ENCODE measurements around the gene PAQR4. TPM values are rescaled to one million over a fixed set of nuclear protein-coding genes. Genes with fewer than 3 reads are reported as not detected.
A peak's percentile ranks its signal among the peaks of the same experiment; 100 is the strongest.

PAQR4 gene
- total RNA-seq, 1 experiment from 2014 or later = 29.0 TPM

DNA sequence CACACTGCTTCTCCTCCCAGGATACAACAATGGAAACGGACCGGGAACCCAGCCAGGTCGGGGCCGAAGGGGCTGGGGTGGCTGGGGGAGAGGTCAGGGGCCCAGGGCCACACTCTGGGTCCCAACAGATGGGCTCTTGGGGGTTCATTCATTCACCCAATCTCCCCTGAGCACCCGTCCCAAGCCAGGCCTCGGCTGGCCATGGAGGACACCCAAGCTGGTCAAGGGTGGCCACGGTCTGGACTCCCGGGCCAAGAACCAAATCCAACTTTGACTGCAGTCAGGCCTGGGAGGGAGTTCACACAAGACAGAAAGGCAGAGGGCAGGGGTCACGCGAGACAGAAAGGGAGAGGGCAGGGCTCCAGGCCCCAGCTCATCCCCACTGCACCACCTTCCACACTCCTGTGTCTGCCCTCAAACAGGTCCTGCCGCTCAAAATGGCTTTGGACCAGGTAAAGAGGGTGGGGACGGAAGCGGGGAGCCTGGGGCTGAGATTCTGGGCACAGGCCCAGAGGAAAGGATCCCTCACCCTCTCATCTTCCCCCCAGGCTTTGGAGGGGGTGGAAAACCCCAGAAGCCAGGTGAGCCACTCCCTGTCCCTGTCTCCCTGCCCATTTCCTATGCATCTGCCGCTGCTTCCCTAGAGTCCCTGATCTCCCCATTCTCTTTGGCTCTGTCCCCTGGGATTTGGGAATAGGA lies 23.4 kb downstream of the PAQR4 start:
- no peak for DNase-seq (ENCODE audit: low spot score)
- in situ Hi-C loops (cut with HindIII; ENCODE audit: low sequenced_read_pairs) = no loop called here

DNA sequence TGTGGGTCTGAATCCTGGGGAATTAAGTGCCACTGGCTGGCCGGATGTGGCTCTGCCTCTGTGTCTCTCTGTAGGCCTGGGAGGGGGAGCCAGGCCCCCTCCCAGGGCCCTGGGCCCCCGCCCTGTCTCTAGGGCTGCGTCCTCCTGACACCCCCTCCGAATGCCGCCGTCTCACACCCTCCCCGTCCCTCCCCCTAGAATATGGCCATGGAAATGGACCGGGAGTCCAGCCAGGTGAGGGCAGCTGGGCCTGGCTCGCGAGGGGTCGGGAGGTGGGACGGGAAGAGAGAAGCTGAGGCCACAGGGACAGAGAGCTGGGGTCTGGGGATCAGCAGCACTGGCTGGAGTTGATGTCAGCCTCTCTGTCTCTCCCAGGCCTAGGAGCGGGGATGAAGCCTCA lies 27.1 kb downstream of the PAQR4 start:
- in situ Hi-C loops (cut with HindIII; ENCODE audit: low sequenced_read_pairs) = no loop called here
- no peak for DNase-seq (ENCODE audit: low spot score)

DNA sequence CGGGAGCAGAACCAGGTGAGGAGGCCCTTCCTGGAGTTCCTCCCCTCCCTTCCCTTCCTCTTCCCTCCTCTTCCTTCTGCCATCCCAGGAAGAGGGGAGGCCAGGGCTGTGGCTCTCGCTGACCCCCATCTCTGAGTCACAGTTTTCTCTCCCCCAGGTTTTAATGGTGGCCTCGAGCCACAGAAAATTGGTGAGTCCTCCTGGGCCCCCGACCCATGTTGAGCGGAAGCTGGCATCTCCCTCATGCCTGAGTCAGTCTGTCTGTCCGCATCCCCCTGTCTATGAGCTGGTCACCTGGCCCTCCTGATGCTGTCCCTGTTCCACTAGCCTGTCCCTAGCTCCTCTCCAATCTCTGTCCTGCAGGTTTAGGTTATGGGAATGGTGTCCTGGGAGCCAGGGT lies 30.8 kb downstream of the PAQR4 start:
- in situ Hi-C loops (cut with HindIII; ENCODE audit: low sequenced_read_pairs) = no loop called here
- no peak for DNase-seq (ENCODE audit: low spot score)

DNA sequence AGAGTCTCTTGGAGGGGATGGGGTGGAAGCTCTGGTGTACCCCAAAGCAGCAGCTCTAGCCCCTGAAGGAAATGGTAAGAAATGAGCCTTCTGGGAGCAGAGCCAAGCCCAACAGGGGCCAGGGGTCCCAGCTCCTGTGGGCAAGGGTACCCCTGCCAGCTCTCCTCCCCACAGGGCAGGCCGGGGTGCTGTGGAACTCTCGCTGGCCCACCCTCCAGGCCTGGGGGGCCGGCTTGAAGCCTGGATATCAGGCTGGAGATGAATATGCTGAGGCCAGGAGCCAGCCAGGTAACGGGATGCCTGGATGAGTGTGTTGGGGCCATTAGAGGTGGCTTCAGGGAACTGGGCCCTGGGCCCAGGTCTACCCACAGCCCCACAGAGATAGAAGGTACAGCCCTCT lies 31.4 kb downstream of the PAQR4 start:
- in situ Hi-C loops (cut with HindIII; ENCODE audit: low sequenced_read_pairs) = no loop called here
- DNase-seq (ENCODE audit: low spot score) = no peak

DNA sequence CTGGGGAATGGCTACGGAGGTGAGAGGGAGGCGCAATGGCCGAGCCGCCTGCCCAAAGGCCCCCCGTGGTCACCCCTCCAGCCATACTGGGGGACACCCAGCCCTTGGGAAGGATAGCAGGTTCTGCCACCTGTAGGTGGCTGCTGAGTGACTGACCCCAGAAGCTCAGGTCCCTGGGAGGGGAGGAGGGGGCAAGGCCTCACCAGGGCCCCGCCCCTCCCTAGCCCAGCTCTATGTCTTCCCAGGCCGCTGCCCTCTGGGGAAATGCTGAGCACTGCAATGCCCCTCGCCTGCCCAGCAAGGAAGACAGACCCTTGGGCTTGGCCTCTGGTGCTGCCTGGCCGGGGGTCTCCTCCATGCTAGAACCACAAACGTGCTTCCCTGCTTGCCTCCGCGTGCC lies 32.2 kb downstream of the PAQR4 start:
- in situ Hi-C loops (cut with HindIII; ENCODE audit: low sequenced_read_pairs) = no loop called here
- no peak for DNase-seq (ENCODE audit: low spot score)

DNA sequence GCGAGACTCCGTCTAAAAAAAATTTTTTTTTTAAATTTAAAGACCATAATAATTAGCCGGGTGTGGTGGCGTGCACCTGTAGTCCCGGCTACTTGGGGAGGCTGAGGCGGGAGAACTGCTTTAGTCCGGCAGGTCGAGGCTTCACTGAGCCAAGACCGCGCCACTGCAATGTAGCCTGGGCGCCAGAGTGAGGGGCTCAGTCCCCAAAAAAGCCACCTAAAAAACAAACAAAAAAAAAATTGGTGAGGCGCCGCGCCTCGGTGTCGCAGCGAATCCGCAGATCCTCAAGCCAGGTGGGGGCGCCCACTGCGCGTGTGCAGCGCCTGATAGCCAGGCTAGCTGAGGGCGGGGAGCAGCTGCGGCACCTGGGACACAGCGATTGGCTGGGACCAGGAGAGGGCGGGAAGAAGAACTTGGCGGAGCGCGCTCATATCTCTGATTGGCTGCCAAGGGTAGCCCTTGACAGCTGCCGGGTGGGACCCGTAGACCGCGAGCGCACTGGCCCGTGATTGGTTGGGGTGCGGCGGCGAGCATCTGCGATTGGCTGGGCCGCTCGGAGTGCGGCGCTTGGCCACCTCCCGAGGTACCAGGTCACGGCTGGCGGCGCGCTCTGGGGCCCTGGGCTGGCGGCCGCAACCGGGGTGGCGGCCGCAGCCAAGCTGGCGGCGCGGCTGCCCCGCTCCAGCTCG lies 34.6 kb downstream of the PAQR4 start:
- DNase-seq (ENCODE audit: low spot score) = peak; percentile 100
- in situ Hi-C loops (cut with HindIII; ENCODE audit: low sequenced_read_pairs) = no loop called here

DNA sequence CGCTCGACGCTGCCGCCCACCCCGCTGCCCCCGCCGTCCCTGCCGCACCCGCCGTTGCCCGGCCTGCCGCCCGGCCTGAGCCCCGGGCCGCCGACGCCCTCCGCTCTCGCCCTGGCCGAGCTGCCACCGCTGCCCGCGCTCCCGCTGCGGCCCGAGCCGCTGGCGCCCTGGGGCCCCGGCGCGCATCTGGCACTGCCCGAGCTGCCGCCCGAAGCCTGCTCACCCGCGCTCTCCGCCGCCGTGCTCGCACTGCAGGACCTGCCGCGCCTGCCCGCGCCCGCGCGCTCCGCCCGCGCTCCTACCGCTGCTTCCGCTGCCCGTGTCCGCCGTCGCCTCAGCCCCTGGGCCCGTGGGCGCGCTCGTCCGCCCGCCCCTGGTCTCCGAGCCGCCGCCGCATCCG lies 35.2 kb downstream of the PAQR4 start:
- no peak for DNase-seq (ENCODE audit: low spot score)
- in situ Hi-C loops (cut with HindIII; ENCODE audit: low sequenced_read_pairs) = no loop called here

DNA sequence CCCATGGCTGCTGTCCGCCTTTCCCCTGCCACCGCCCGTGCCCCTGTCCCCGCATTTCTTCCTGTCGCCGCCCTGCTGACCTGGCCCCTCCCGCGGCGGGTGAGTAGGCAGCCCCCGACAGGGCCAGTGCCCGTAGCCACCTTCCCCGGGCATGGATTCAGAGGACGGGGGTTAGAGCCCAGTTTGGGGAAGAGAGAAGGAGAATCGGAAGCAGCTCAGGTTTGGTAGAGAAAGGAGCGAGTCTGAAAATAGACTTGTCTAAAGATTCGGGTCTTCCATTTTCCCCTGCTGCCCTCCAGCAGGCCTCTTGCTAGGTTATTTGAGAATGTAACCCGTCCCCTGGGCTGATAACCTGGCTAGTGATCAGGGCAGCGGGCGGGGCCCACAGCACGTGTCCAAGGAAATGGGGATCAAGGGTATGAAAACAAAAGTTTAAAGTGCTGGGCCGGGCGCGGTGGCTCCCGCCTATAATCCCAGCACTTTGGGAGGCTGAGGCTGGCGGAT lies 35.7 kb downstream of the PAQR4 start:
- peak; percentile 40 for DNase-seq (ENCODE audit: low spot score)
- in situ Hi-C loops (cut with HindIII; ENCODE audit: low sequenced_read_pairs) = no loop called here

DNA sequence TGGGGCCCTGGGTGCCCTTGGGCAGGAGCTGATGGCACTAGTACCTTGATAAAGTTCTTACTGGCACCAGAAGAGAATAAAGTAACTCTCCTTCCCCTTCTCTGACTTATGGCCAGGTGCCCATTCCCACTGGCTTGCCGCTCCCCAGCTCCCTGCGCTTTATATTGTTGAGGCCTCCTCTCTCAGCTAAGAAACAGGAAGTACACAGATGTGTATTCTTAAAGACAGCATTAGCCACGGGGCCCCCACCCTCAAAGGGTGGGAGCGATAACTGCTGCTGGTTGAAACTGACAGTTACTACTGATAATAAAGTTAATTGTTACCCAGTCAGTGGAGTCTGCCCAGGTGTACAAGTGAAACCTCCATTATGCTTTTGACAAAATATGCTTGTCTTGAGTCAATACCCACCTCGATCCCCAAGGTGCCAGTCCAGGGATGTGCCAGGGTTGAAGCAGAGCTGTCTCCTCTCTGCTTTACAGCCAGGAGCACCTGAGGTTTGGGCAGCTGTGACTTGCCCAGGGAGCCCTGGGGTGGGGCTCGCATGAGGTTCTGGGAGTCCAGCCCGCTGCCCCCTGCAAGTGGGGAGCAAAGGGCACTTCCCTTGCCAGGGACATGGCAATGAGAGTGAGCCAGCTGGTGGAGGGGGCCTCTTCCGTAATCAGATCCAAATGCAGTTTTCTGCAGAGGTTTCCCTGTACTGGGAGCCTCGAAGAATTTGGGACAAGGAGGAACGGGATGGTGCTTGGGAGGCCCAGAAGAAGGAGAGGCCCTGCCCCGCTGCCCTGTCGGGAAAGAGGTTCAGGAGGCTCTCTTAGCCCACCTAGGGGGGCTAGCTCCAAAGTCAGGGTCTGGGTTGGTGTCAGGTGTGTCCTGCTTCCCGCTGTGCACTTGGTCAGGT lies 38.2 kb downstream of the PAQR4 start:
- DNase-seq (ENCODE audit: low spot score) = no peak
- in situ Hi-C loops (cut with HindIII; ENCODE audit: low sequenced_read_pairs) = no loop called here

DNA sequence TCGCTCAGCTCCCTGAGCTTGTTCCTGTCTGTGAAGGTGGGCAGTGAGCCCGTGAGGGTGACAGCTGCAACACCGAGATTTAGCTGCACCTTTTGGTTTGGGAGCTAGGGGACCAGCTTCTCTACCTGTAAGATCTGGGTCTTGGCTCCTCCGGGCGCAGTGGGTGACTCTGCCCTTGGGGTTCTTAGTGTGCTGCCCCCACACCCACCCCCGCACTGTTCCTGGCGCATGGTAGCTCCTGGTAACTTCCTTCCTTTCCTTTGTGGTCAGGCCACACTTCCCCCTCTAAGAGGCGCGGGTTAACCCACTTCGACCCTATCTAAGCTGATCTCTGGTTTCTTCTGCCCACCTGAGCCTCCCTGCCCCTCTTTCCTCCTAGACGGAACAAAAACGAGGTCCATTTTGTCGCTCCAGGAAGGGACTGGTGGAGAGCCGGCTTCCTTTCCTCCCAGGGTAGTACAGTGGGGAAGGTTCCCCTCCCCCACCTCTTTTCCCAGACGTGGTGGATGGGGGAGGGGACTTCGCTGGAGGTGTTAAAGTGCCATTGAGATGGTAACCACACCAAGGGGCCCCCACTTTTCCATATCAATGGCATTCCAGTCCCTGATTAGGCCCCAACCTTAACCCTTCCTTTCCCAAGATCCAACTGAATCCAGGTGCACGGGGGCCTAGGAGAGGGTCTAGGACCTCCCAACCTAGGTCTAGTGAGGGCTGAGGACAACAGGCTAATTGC lies 39.0 kb downstream of the PAQR4 start:
- in situ Hi-C loops (cut with HindIII; ENCODE audit: low sequenced_read_pairs) = no loop called here
- DNase-seq (ENCODE audit: low spot score) = no peak

DNA sequence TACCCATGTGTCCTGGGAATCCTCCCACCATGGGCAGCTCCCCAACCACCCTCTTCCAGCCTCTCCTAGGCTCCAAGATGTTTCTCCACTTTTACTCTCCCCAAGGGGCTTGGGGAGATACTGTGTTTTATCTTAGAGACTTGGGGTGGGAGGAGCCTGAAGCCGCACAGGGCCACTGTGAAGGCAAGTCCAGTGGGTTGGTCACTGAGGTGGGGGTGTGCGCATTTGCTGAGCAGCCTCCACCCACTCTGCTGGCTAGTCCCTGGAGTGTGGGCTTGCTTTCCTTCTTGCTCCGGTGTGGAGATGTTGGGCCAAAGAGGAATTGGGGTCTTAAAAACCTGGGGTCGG lies 39.5 kb downstream of the PAQR4 start:
- in situ Hi-C loops (cut with HindIII; ENCODE audit: low sequenced_read_pairs) = no loop called here

DNA sequence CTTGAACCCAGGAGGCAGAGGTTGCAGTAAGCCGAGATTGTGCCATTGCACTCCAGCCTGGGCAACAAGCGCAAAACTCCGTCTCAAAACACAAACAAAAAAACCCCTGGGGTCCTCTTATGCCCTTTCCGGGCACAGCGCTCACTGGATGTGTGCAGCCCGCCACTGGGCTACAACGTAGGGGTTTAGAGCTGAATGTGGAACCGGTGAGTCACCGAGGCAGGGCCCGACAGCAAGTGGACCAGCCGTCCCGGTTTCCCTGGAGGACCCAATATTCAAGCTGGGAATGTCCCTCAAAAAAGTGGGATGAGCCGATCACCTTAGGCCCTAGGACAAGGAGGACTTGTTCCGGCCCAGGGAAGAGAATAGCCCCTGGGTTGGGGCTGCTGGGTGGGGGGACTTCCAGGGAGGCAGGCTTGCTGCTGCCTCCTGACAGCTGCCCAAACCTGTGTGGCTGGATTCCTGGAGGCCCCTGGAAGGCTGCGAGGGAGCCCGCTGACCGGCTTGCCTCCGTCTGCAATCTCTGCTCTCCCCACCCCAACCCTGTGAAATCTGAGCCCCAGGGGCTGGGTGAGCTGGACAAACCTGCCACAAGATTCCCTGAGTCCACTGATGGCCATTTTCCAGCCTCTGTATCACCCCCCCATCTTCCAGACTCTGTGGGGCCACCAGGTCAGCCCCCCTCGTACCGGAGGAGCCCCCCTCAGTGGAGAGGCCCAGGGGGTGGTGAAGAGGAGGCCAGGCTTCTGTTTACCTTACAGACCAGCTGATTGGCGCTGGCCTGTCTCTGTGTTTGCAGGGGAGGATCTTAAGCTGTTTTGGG lies 40.6 kb downstream of the PAQR4 start:
- in situ Hi-C loops (cut with HindIII; ENCODE audit: low sequenced_read_pairs) = no loop called here
- DNase-seq (ENCODE audit: low spot score) = no peak

More for the DNA sequence above, 39.5 kb downstream of the PAQR4 start:
- DNase-seq (ENCODE audit: low spot score) = no peak

DNA sequence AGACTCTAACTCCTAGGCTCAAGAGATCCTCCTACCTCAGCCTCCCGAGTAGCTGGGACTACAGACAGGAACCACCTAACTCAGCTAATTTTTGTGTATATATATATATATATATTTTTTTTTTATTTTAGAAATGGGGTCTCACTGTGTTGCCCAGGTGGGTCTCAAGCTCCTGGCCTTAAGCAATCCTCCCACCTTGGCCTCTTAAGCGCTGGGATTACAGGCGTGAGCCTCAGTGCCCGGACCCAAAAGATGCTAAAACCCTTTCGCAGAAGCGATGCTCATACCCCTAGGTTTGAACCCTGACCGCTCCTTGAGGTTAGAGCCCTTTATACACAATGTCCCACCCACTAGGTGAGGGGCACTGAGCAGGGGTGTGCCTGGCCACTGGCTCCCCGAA lies 41.4 kb downstream of the PAQR4 start:
- in situ Hi-C loops (cut with HindIII; ENCODE audit: low sequenced_read_pairs) = no loop called here
- no peak for DNase-seq (ENCODE audit: low spot score)

DNA sequence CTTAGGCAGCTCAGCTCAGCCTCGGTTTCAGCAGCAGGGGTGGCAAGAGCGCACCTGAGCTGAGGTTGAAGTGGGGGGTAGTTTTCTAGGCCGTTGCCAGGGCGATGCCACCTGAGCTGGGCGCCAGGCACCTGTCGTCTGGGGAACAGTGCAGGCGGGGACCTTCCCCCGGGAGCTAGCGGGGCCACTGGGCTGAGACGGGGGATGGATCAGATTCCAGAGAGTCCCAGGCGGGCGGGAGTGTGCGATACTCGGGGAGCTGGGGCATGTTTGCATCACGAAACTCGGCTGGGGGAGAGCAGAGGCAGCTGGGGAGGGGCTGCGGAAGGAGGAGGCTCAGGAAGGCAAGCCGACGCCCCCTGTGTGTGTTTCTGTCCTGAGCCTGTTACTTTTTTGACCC lies 43.1 kb downstream of the PAQR4 start:
- in situ Hi-C loops (cut with HindIII; ENCODE audit: low sequenced_read_pairs) = no loop called here

DNA sequence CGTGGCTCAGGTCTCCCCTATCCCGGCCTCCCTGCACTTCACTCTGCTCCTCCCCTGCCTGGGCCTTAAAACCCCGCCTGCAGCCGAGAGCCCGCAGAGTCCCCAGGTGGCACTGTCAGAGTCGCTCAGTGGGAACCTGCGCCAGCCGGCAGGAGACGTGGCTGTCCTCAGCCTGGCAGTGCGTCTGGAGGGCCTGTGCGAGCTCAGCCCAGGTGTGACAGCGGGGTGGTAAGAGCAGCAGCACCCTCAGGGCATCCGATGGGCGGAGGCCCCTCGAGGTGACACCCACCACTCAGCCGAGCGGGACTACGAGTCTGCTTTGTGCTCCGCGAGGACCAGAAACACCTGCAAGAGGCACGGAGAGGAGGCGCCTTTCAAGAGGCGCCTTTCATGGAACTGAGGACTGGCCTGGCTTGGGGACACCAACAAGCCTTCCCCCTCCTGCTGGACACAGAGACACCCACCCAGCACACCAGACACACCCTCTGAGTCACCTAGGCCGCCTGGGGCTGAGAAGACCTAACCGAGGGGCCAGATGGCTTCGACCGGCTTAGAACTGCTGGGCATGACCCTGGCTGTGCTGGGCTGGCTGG lies 43.8 kb downstream of the PAQR4 start, which contains the start of gene CLDN9:
Gene CLDN9 (plus strand): TSS at position 96 of the 593 bp plus-strand sequence. CDS start 440 bp downstream, at position 536.
- in situ Hi-C loops (cut with HindIII; ENCODE audit: low sequenced_read_pairs) = no loop called here
- DNase-seq (ENCODE audit: low spot score) = peak; percentile 39

More for the DNA sequence above, 43.1 kb downstream of the PAQR4 start:
- DNase-seq (ENCODE audit: low spot score) = no peak

DNA sequence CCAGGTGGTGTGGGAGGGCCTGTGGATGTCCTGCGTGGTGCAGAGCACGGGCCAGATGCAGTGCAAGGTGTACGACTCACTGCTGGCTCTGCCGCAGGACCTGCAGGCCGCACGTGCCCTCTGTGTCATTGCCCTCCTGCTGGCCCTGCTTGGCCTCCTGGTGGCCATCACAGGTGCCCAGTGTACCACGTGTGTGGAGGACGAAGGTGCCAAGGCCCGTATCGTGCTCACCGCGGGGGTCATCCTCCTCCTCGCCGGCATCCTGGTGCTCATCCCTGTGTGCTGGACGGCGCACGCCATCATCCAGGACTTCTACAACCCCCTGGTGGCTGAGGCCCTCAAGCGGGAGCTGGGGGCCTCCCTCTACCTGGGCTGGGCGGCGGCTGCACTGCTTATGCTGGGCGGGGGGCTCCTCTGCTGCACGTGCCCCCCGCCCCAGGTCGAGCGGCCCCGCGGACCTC lies 44.4 kb downstream of the PAQR4 start:
- in situ Hi-C loops (cut with HindIII; ENCODE audit: low sequenced_read_pairs) = no loop called here
- DNase-seq (ENCODE audit: low spot score) = no peak

DNA sequence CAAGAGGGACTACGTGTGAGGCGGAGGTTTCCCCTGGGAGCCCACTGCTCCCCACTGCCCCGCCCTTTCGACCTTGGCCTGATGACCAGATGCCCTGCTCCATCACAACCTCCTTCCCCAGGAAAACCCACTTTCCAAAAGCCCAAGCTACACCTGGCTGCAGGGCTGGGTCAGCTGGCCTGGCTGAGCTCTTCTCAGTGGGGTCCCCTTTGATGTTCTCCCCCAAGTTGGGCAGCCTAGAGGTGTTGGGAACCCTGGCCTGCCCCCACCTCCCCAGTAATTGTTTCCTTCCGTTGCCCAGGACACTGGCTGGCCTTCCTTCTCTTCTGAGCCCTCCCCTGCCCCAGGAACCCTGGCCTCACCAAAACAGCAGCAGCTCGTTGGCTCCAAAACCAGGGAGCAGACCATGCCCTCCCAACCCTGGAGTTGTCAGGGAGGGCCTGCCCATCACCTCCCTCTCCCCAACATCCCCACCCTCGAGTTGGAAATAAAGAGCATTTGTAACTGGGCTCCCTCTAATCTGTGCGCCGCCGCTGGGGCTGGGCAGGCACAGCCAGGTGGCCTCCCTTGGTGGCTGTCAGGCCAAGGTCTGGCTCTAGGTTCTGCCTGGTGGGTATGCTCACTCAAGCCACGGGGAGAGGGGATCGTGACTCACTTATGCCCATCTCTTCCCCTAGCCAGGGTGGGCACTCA lies 45.0 kb downstream of the PAQR4 start:
- in situ Hi-C loops (cut with HindIII; ENCODE audit: low sequenced_read_pairs) = no loop called here
- no peak for DNase-seq (ENCODE audit: low spot score)

Data from G401 (cell line).